ENCODE measurements around the gene IL1RAPL1.

The IL1RAPL1 gene

DNA sequence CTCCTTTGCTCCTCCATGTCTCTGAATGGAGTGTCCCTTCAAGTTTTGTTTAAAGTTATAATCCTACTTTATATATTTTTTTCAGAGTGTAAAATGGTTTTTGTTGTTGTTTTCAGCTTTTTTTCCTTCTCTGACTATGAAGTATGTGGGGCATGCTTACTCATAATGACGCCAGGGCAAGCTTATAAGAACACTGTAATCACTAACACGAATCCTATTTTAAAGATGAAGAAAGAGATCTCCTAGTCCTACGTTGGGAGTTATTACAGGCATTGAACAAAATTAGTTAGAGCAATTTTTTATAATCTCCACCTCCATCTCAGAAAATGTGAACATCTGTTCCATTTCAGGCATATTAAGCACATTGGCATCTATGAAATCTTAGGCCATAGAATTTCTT, 1360.0 kb downstream of the IL1RAPL1 start:
- no peak for DNase-seq

DNA sequence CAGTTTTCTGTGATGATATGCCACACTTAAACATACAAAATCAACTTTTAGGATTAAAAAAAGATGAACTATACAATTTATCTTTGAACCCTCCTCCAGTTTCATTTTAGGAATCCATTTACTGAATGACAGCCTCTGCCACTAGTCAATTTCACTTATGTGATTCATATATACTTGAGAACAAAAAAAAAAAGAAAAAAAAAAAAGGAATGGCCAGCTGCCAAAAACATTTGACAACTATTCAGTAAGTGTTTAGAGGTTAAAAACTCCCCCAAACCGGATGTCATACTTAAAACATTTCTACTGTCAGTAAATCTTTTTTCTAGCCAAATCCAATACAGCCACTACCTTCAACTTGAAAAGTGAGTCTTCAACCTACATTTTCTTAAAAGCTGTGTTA, 1361.4 kb downstream of the IL1RAPL1 start:
- no peak for DNase-seq

DNA sequence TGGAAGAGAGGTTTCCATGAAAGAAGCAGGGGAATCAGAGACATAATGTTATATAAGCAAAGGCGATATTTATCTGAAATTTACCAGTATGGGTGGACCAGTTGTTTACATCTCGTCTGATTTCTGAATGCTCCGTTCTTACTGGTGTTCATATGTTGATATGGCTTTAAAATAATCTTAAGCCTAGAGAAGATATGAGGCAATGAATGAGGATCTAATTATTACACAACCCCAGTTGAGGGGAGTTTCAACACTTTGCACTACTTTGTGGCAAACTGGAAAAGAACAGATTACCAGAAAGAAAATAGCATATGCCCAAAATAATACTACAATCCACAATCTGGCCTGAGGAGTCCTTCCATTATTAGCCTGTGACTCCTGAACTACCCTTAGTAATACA, 1364.8 kb downstream of the IL1RAPL1 start:
- no peak for DNase-seq

DNA sequence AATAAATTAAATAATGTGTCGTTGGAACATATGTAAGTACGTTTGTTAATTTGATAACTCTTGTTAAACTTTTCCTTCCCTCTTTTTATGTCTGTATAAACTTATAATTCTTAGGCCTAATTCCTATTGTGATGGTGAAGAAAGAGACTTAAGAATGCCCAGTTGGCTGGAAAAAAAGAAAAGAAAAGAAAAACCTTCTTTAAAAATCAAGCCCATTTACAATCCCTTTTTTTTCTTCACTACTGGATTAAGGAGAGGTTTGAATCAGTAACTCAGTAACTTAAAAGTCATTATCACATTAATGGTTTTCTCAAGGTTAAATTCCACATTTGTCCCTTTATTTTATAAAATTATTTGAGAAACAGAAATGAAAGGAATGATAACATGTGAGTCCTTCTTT, 1374.8 kb downstream of the IL1RAPL1 start:
- DNase-seq: no peak

DNA sequence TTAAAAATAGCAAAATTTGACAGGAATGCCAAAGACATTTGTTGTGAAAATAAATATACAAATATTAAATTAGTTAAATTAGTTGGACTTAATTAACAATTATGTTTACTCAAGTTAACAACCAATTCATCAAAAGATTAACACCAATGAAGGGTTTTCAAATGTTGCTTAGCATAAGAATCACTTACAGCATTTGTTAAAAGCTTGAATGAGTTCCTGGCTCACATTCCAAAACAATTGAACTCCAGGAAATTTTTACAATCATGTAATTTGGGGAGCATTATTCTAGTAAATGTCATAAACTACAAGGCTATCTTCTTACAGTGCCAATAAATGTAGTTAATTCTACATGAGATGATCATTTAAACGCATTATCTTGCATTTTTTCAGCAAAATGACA, 1378.4 kb downstream of the IL1RAPL1 start:
- no peak for DNase-seq

DNA sequence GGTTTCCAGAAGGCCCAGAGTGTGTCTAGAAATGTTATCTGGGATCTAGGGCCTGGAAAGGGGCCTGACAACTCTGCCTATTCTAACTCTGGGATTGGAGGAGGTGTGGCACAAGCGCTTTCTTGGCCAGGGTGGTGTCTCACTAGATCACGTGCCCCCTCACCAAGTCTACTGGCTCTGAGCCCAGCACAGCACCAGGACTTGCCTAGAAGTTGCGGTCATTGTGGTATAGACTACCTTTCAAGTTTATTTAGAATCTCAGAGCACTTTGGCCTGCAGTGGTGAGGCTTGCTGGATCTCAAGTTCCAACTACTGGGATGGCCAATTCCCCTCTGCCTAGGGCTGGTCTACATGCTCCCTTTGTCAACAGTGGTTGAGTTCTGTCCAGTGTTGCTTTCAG, 1404.8 kb downstream of the IL1RAPL1 start:
- DNase-seq: no peak

DNA sequence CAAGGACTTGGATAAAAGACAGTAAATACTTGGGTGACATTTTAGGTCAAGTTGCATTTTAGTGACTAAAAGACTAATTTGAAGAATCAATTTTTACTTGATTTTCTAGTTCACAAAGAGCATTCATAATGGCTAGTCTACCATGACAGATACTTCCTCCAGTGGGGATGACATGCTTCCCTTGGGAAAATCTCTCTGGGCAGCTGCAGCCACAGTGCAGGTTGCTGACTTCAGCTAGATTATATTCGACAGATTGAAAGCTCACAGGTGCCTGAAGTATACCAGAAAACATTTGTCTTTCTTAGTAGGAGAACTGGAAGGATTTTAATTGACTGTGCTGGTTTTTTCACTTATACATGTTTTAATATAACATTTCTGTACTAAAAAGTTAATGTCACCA, 1418.6 kb downstream of the IL1RAPL1 start:
- no peak for DNase-seq

Data from CD4-positive, alpha-beta T cell treated with Interleukin-1 beta for 1 hour (primary cell).